Activated CD8-positive, alpha-beta T cell treated with anti-CD3 and anti-CD28 coated beads for 36 hours (primary cell): ENCODE results near the gene RASGRF1. TPM values are rescaled to one million over a fixed set of nuclear protein-coding genes. Genes with fewer than 3 reads are reported as not detected.

Experiments used
- ATAC-seq: fragments of 200-7000 bp; cut with Tn5 transposase; one replicate; pipeline ENCODE4 v1.10.0; 2021; ENCODE audit warnings: mild to moderate bottlenecking, moderate library complexity
- CTCF ChIA-PET: fragments of 350-600 bp; sonication (Branson Sonifier 250); formaldehyde crosslinking; loops from one replicate; lab custom pipeline; 2021; ENCODE audit warnings: antibody characterized with exemption; lab: Charles Lee
- POLR2A ChIA-PET: fragments of 350-600 bp; sonication (Branson Sonifier 250); formaldehyde crosslinking; loops from one replicate; lab custom pipeline; 2021; ENCODE audit warnings: antibody characterized with exemption; lab: Charles Lee
- DNase-seq: peaks from one replicate; pipeline ENCODE4 v3.0.0-alpha.2; 2020
- H3K27ac Mint-ChIP-seq: one replicate; pipeline ENCODE4 v1.8.0; 2021; ENCODE audit warnings: mild to moderate bottlenecking, mixed read lengths
- H3K27me3 Mint-ChIP-seq: one replicate; pipeline ENCODE4 v1.8.0; 2021; ENCODE audit warnings: mixed read lengths
- H3K36me3 Mint-ChIP-seq: one replicate; pipeline ENCODE4 v1.8.0; 2021; ENCODE audit warnings: low read depth, mixed read lengths
- H3K4me1 Mint-ChIP-seq: one replicate; pipeline ENCODE4 v1.8.0; 2021; ENCODE audit warnings: low read depth, mixed read lengths
- H3K4me3 Mint-ChIP-seq: one replicate; pipeline ENCODE4 v1.8.0; 2021; ENCODE audit warnings: mild to moderate bottlenecking, moderate library complexity, mixed read lengths
- H3K9me3 Mint-ChIP-seq: one replicate; pipeline ENCODE4 v1.8.0; 2021; ENCODE audit warnings: mixed read lengths
- intact Hi-C: fragments of 100-400 bp; cut with micrococcal nuclease; formaldehyde crosslinking; loops from one replicate; pipeline ENCODE4 v1.10.0; 2022
- total RNA-seq, 2 experiments: library from RNA; stranded (reverse); gene quantifications; one replicate each; pipeline ENCODE4 v1.2.3, GENCODE V29; 2021
- TF ChIP-seq, protein P1 (sequence below): fragments of 200-600 bp; IDR thresholded peaks from one replicate; pipeline ENCODE4 v1.8.0; 2022; ENCODE audit warnings: antibody characterized with exemption, mild to moderate bottlenecking

RASGRF1 gene
- total RNA-seq, 2 experiments from 2014 or later = not detected

- Mint-ChIP-seq H3K4me1 (peaks cover 1% of the 10 kb centered on the region), H3K36me3 (no peaks in the 10 kb centered on the region), H3K4me3 (no peak overlapping the region), H3K27me3 (no peaks in the 10 kb centered on the region), H3K9me3 (no peaks in the 10 kb centered on the region), H3K27ac (no peak overlapping the region)
- ChIA-PET POLR2A (no interaction called here), CTCF (interaction anchor here (4.6 kb wide), 1 partner anchor 11 kb away, joined by 19 read pairs; no protein-coding TSS in a partner anchor)
- no peak for ATAC-seq
- TF ChIP-seq, protein P1, sequence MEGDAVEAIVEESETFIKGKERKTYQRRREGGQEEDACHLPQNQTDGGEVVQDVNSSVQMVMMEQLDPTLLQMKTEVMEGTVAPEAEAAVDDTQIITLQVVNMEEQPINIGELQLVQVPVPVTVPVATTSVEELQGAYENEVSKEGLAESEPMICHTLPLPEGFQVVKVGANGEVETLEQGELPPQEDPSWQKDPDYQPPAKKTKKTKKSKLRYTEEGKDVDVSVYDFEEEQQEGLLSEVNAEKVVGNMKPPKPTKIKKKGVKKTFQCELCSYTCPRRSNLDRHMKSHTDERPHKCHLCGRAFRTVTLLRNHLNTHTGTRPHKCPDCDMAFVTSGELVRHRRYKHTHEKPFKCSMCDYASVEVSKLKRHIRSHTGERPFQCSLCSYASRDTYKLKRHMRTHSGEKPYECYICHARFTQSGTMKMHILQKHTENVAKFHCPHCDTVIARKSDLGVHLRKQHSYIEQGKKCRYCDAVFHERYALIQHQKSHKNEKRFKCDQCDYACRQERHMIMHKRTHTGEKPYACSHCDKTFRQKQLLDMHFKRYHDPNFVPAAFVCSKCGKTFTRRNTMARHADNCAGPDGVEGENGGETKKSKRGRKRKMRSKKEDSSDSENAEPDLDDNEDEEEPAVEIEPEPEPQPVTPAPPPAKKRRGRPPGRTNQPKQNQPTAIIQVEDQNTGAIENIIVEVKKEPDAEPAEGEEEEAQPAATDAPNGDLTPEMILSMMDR = no peak
- intact Hi-C loops = no loop called here
- DNase-seq = no peak
Observed at GRCh38 chr15:78968539-78969271, 121.9 kb downstream of the RASGRF1 start.

GRCh38 chr15:78968114-78968513 is 122.5 kb downstream of the RASGRF1 start:
- Mint-ChIP-seq H3K36me3 (no peaks in the 10 kb centered on the region), H3K27ac (no peak overlapping the region)

GRCh38 chr15:78960308-78960707 is 130.3 kb downstream of the RASGRF1 start:
- TF ChIP-seq, protein P1 = no peak
- H3K9me3 Mint-ChIP-seq = no peaks in the 10 kb centered on the region
- no peaks in the 10 kb centered on the region for H3K36me3 Mint-ChIP-seq
- H3K27ac Mint-ChIP-seq = no peak overlapping the region
- no peaks in the 10 kb centered on the region for H3K27me3 Mint-ChIP-seq
- CTCF ChIA-PET = interaction anchor here (0.7 to 1.2 kb wide), 3 partner anchors 16 to 225 kb away, joined by 3 to 5 read pairs (median 4); no protein-coding TSS in a partner anchor
- POLR2A ChIA-PET = no interaction called here
- ATAC-seq = no peak
- DNase-seq = no peak
- no peaks in the 10 kb centered on the region for H3K4me1 Mint-ChIP-seq
- H3K4me3 Mint-ChIP-seq = no peak overlapping the region
- intact Hi-C loops = no loop called here

More at GRCh38 chr15:78968114-78968513, 122.5 kb downstream of the RASGRF1 start:
- intact Hi-C loops = no loop called here
- POLR2A ChIA-PET = no interaction called here
- CTCF ChIA-PET = interaction anchor here (4.6 kb wide), 1 partner anchor 11 kb away, joined by 19 read pairs; no protein-coding TSS in a partner anchor
- Mint-ChIP-seq H3K4me1 (no peaks in the 10 kb centered on the region), H3K4me3 (no peak overlapping the region), H3K9me3 (no peaks in the 10 kb centered on the region), H3K27me3 (no peaks in the 10 kb centered on the region)
- TF ChIP-seq, protein P1 = no peak
- ATAC-seq (no peak), DNase-seq (no peak)

- no peak overlapping the region for H3K4me3 Mint-ChIP-seq
Observed at GRCh38 chr15:78959360-78959759, 131.2 kb downstream of the RASGRF1 start.

More at GRCh38 chr15:78959360-78959759, 131.2 kb downstream of the RASGRF1 start:
- TF ChIP-seq, protein P1 = no peak
- POLR2A ChIA-PET = no interaction called here
- no peak for ATAC-seq
- Mint-ChIP-seq H3K9me3 (no peaks in the 10 kb centered on the region), H3K27ac (no peak overlapping the region), H3K4me1 (no peaks in the 10 kb centered on the region), H3K36me3 (no peaks in the 10 kb centered on the region), H3K27me3 (no peaks in the 10 kb centered on the region)
- CTCF ChIA-PET = interaction anchor here (1.0 to 1.2 kb wide), 3 partner anchors 15 to 226 kb away, joined by 3 to 5 read pairs (median 4); no protein-coding TSS in a partner anchor
- intact Hi-C loops = no loop called here
- no peak for DNase-seq
